ENCODE data around the gene ZNF397.
A peak's percentile ranks its signal among the peaks of the same experiment; 100 is the strongest.
"Not testable (repeated sequence)": the region's sequence is repeated elsewhere in the genome, so short reads cannot be mapped to it uniquely, and the experiment has no call there.

Gene ZNF397

GRCh38 chr18:35240664-35241447, at the start of gene ZNF397:
Gene ZNF397 (plus strand): TSS chr18:35241034. CDS start chr18:35242471, 1,437 bp downstream.
- peak; percentile 98 for DNase-seq (ENCODE audit: low spot score)

GRCh38 chr18:35191698-35192025, 49.2 kb upstream of the ZNF397 start:
- DNase-seq (ENCODE audit: low spot score), result no peak

- DNase-seq (ENCODE audit: low spot score), result no peak
Measured at GRCh38 chr18:35192415-35192814, 48.4 kb upstream of the ZNF397 start.

- no peak for DNase-seq (ENCODE audit: low spot score)
Measured at GRCh38 chr18:35193316-35193715, 47.5 kb upstream of the ZNF397 start.

GRCh38 chr18:35197296-35197695, 43.5 kb upstream of the ZNF397 start:
- no peak for DNase-seq (ENCODE audit: low spot score)

GRCh38 chr18:35201256-35201931, 39.4 kb upstream of the ZNF397 start:
- DNase-seq (ENCODE audit: low spot score), result no peak

GRCh38 chr18:35203067-35203466, 37.8 kb upstream of the ZNF397 start:
- no peak for DNase-seq (ENCODE audit: low spot score)

- no peak for DNase-seq (ENCODE audit: low spot score)
Measured at GRCh38 chr18:35205199-35205712, 35.6 kb upstream of the ZNF397 start.

- not testable (repeated sequence) for DNase-seq (ENCODE audit: low spot score)
Measured at GRCh38 chr18:35205746-35206458, 34.9 kb upstream of the ZNF397 start.

GRCh38 chr18:35215026-35215425, 25.8 kb upstream of the ZNF397 start:
- no peak for DNase-seq (ENCODE audit: low spot score)

- DNase-seq (ENCODE audit: low spot score), result not testable (repeated sequence)
Measured at GRCh38 chr18:35216611-35217010, 24.2 kb upstream of the ZNF397 start.

GRCh38 chr18:35219331-35219730, 21.5 kb upstream of the ZNF397 start:
- DNase-seq (ENCODE audit: low spot score), result not testable (repeated sequence)

- DNase-seq (ENCODE audit: low spot score), result no peak
Measured at GRCh38 chr18:35220424-35220823, 20.4 kb upstream of the ZNF397 start.

- DNase-seq (ENCODE audit: low spot score), result no peak
Measured at GRCh38 chr18:35223797-35224196, 17.0 kb upstream of the ZNF397 start.

GRCh38 chr18:35227254-35227653, 13.6 kb upstream of the ZNF397 start:
- DNase-seq (ENCODE audit: low spot score), result no peak

- peak; percentile 72 for DNase-seq (ENCODE audit: low spot score)
Measured at GRCh38 chr18:35231052-35231451, 9.8 kb upstream of the ZNF397 start.

- DNase-seq (ENCODE audit: low spot score), result peak; percentile 8
Measured at GRCh38 chr18:35236571-35237363, 4.1 kb upstream of the ZNF397 start.

- DNase-seq (ENCODE audit: low spot score), result no peak
Measured at GRCh38 chr18:35239314-35239713, 1.5 kb upstream of the ZNF397 start.

GRCh38 chr18:35241448-35241804, 592 bp downstream of the ZNF397 start:
- no peak for DNase-seq (ENCODE audit: low spot score)

GRCh38 chr18:35242426-35242825, 1.6 kb downstream of the ZNF397 start:
- DNase-seq (ENCODE audit: low spot score), result no peak

GRCh38 chr18:35244671-35245070, 3.8 kb downstream of the ZNF397 start:
- DNase-seq (ENCODE audit: low spot score), result no peak

GRCh38 chr18:35245719-35246317, 5.0 kb downstream of the ZNF397 start:
- no peak for DNase-seq (ENCODE audit: low spot score)
